ENCODE measurements around the gene MED27. TPM values are rescaled to one million over a fixed set of nuclear protein-coding genes. Genes with fewer than 3 reads are reported as not detected.

Gene MED27
- total RNA-seq, 1 donor from 2014 or later, result 28.2 TPM

- H3K36me3 Mint-ChIP-seq (ENCODE audit: low read depth), result peaks cover 20% of the 10 kb centered on the region
- H3K4me1 Mint-ChIP-seq (ENCODE audit: low read depth), result peaks cover 29% of the 10 kb centered on the region
- TF ChIP-seq CTCF (IDR thresholded peaks at IDR 0.05), result no peak
These were observed 188.1 kb downstream of the MED27 start for GRCh38 chr9:131891598-131891997.

GRCh38 chr9:131889437-131890251 lies 190.0 kb downstream of the MED27 start:
- DNase-seq (ENCODE audit: low spot score), result no peak
- H3K4me3 Mint-ChIP-seq (ENCODE audit: unreplicated experiment), result no peak overlapping the region
- no peaks in the 10 kb centered on the region for H3K9me3 Mint-ChIP-seq (ENCODE audit: low read depth)
- peaks cover 27% of the 10 kb centered on the region for H3K4me1 Mint-ChIP-seq (ENCODE audit: low read depth)
- no peaks in the 10 kb centered on the region for H3K27me3 Mint-ChIP-seq (ENCODE audit: low read depth)
- no peak for TF ChIP-seq CTCF (IDR thresholded peaks at IDR 0.05)
- peaks cover 20% of the 10 kb centered on the region for H3K36me3 Mint-ChIP-seq (ENCODE audit: low read depth)
- no peak overlapping the region for H3K27ac Mint-ChIP-seq (ENCODE audit: unreplicated experiment)

More at GRCh38 chr9:131891598-131891997, 188.1 kb downstream of the MED27 start:
- no peak overlapping the region for H3K27ac Mint-ChIP-seq (ENCODE audit: unreplicated experiment)
- no peaks in the 10 kb centered on the region for H3K27me3 Mint-ChIP-seq (ENCODE audit: low read depth)
- H3K9me3 Mint-ChIP-seq (ENCODE audit: low read depth), result no peaks in the 10 kb centered on the region
- H3K4me3 Mint-ChIP-seq (ENCODE audit: unreplicated experiment), result no peak overlapping the region
- no peak for DNase-seq (ENCODE audit: low spot score)

- Mint-ChIP-seq H3K36me3 (ENCODE audit: low read depth) (peaks cover 20% of the 10 kb centered on the region), H3K4me1 (ENCODE audit: low read depth) (peaks cover 21% of the 10 kb centered on the region), H3K27ac (ENCODE audit: unreplicated experiment) (no peak overlapping the region), H3K9me3 (ENCODE audit: low read depth) (no peaks in the 10 kb centered on the region), H3K27me3 (ENCODE audit: low read depth) (no peaks in the 10 kb centered on the region), H3K4me3 (ENCODE audit: unreplicated experiment) (no peak overlapping the region)
- TF ChIP-seq CTCF (IDR thresholded peaks at IDR 0.05), result no peak
- no peak for DNase-seq (ENCODE audit: low spot score)
These were observed 190.7 kb downstream of the MED27 start for GRCh38 chr9:131888923-131889322.

GRCh38 chr9:131887680-131888079 lies 192.0 kb downstream of the MED27 start:
- H3K9me3 Mint-ChIP-seq (ENCODE audit: low read depth), result no peaks in the 10 kb centered on the region
- no peak overlapping the region for H3K4me3 Mint-ChIP-seq (ENCODE audit: unreplicated experiment)
- H3K4me1 Mint-ChIP-seq (ENCODE audit: low read depth), result peaks cover 21% of the 10 kb centered on the region
- no peak for DNase-seq (ENCODE audit: low spot score)
- no peak overlapping the region for H3K27ac Mint-ChIP-seq (ENCODE audit: unreplicated experiment)
- TF ChIP-seq CTCF (IDR thresholded peaks at IDR 0.05), result no peak
- no peaks in the 10 kb centered on the region for H3K27me3 Mint-ChIP-seq (ENCODE audit: low read depth)
- H3K36me3 Mint-ChIP-seq (ENCODE audit: low read depth), result peaks cover 18% of the 10 kb centered on the region

GRCh38 chr9:131886826-131887225 lies 192.8 kb downstream of the MED27 start:
- Mint-ChIP-seq H3K4me1 (ENCODE audit: low read depth) (peaks cover 21% of the 10 kb centered on the region), H3K9me3 (ENCODE audit: low read depth) (no peaks in the 10 kb centered on the region), H3K36me3 (ENCODE audit: low read depth) (peaks cover 14% of the 10 kb centered on the region), H3K27me3 (ENCODE audit: low read depth) (no peaks in the 10 kb centered on the region), H3K4me3 (ENCODE audit: unreplicated experiment) (no peak overlapping the region), H3K27ac (ENCODE audit: unreplicated experiment) (peak overlapping the region; percentile 23)
- TF ChIP-seq CTCF (IDR thresholded peaks at IDR 0.05), result no peak
- DNase-seq (ENCODE audit: low spot score), result no peak

Measured in chondrocyte (in vitro differentiated cells).